Esophagus squamous epithelium (tissue), 5 donors: Measurements from ENCODE around the gene GOT2. TPM values are rescaled to one million over a fixed set of nuclear protein-coding genes. Genes with fewer than 3 reads are reported as not detected.

ENCODE experiments used
- DNase-seq: peaks from one replicate; lab custom pipeline; 2025; lab: John Stamatoyannopoulos, UW
- H3K27ac ChIP-seq, 4 donors: fragments of 200-600 bp; sonication (generic); one replicate each; pipeline ENCODE4 v1.5.1; 2016 to 2019; ENCODE audit warnings: mild to moderate bottlenecking in 1 of 4
- H3K27me3 ChIP-seq, 4 donors: fragments of 200-600 bp; sonication (generic); 1 replicate in 3 of 4; 2 replicates in 1 of 4; pipeline versions ENCODE4 v1.5.1 to v1.6.0; 2017 to 2021; ENCODE audit warnings: antibody characterized with exemption in 1 of 4
- H3K36me3 ChIP-seq, 3 donors: fragments of 200-600 bp; sonication (generic); one replicate each; pipeline ENCODE4 v1.5.1; 2016 to 2019
- H3K4me1 ChIP-seq, 3 donors: fragments of 200-600 bp; sonication (generic); one replicate each; pipeline ENCODE4 v1.5.1; 2017 to 2019
- H3K4me3 ChIP-seq, 4 donors: fragments of 200-600 bp; sonication (generic); 1 replicate in 3 of 4; 2 replicates in 1 of 4; pipeline ENCODE4 v1.5.1; 2016 to 2019; ENCODE audit warnings: mild to moderate bottlenecking in 2 of 4, moderate library complexity in 1 of 4
- H3K9me3 ChIP-seq, 3 donors: fragments of 200-600 bp; sonication (generic); one replicate each; pipeline ENCODE4 v1.5.1; 2016 to 2019
- POLR2A ChIP-seq, 4 donors: fragments of 450-650 bp; IDR thresholded peaks; one replicate each; pipeline ENCODE4 v1.6.1; 2017; ENCODE audit warnings: antibody characterized with exemption in 4 of 4, mild to moderate bottlenecking in 4 of 4, moderate library complexity in 3 of 4
- WGBS, 2 donors: methylation state at CpG; one replicate each; pipeline ENCODE4 v1.1.5; 2018; 5-methylcytosine and 5-hydroxymethylcytosine counted together
- intact Hi-C: fragments of 100-400 bp; cut with DNase I; formaldehyde crosslinking; loops from one replicate; pipeline ENCODE4 v1.15.0; 2022
- total RNA-seq, 4 donors: library from RNA; depleted of rRNA; stranded (reverse); fragments of >200 nt; gene quantifications; one replicate each; pipeline ENCODE4 v1.1.0, GENCODE V29; 2016
- TF ChIP-seq, protein P1 (sequence below), 6 experiments: fragments of 450-650 bp in 4 of 6; fragments of 200-600 bp in 2 of 6; sonication (generic) in 2 of 6; IDR thresholded peaks; one replicate each; pipeline ENCODE4 v1.5.1; 2016 to 2019; ENCODE audit warnings: antibody characterized with exemption in 6 of 6, mild to moderate bottlenecking in 4 of 6, moderate library complexity in 4 of 6
- donor health status: DM: yes; HTN: yes; CAD: no.

Gene GOT2
- total RNA-seq, 4 donors from 2014 or later = 67.5 to 172 (median 110) TPM

DNA sequence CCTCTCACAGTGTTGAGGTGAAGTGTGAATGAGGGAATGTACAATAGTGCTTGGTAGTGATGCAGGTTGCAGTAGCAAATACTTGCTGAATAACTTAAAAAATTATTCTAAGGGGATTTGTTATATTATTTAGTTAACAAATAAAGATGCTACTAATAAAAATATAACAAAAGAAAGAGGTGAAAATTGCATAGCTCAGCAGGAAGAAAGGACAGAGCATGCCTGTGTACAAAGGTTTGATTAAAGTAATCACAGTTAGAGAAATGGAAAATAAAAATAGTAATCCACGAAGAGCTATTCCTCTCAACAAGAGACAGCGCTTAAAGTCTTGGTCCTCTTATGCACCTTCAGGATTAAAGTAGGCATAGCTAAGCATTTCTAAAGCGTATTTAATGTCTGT is 11.0 kb downstream of the GOT2 start:
- whole genome bisulfite sequencing, 2 donors = 30 to 73% methylated on average over 3 of the region's 3 CpGs
- Histone ChIP-seq H3K9me3 (no peaks in the 10 kb centered on the region), H3K36me3 (peaks cover 0 to 94% (median 14%) of the 10 kb centered on the region in 3 donors), H3K27me3 (no peaks in the 10 kb centered on the region), H3K4me3 (no peak overlapping the region), H3K4me1 (no peaks in the 10 kb centered on the region), H3K27ac (no peak overlapping the region)
- TF ChIP-seq, protein P1, sequence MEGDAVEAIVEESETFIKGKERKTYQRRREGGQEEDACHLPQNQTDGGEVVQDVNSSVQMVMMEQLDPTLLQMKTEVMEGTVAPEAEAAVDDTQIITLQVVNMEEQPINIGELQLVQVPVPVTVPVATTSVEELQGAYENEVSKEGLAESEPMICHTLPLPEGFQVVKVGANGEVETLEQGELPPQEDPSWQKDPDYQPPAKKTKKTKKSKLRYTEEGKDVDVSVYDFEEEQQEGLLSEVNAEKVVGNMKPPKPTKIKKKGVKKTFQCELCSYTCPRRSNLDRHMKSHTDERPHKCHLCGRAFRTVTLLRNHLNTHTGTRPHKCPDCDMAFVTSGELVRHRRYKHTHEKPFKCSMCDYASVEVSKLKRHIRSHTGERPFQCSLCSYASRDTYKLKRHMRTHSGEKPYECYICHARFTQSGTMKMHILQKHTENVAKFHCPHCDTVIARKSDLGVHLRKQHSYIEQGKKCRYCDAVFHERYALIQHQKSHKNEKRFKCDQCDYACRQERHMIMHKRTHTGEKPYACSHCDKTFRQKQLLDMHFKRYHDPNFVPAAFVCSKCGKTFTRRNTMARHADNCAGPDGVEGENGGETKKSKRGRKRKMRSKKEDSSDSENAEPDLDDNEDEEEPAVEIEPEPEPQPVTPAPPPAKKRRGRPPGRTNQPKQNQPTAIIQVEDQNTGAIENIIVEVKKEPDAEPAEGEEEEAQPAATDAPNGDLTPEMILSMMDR (IDR thresholded peaks at IDR 0.05) = no peak
- TF ChIP-seq POLR2A (IDR thresholded peaks at IDR 0.05) = no peak
- intact Hi-C loops = no loop called here
- no peak for DNase-seq

DNA sequence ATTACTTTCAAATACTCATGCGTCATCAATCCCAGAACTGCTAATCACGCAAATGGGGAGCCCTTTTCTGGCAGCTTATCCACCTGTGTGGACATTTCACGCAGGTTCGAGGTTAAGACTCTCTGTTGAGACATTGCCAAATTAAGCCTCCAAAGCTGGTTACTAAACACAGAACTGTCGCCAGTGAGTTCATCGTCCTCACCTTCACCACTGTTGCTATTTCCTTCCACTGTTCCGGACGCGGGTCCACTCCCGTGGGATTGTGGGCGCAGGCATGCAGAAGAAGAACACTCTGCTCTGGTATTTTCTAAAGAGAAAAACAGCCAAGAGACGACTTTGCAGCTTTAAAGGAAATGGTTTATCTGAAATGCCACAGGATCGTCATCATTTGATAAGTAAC is 16.1 kb downstream of the GOT2 start:
- no peak for DNase-seq
- H3K36me3 ChIP-seq = peaks cover 10 to 100% (median 31%) of the 10 kb centered on the region in 3 donors
- H3K4me3 ChIP-seq = no peak overlapping the region
- TF ChIP-seq, protein P1 (IDR thresholded peaks at IDR 0.05) = no peak
- no peak for TF ChIP-seq POLR2A (IDR thresholded peaks at IDR 0.05)
- 87 to 95% methylated on average over 9 to 13 of the region's 13 CpGs for WGBS, 2 donors
- no peaks in the 10 kb centered on the region for H3K4me1 ChIP-seq
- H3K27ac ChIP-seq = no peak overlapping the region
- intact Hi-C loops = no loop called here
- no peaks in the 10 kb centered on the region for H3K27me3 ChIP-seq
- no peaks in the 10 kb centered on the region for H3K9me3 ChIP-seq

DNA sequence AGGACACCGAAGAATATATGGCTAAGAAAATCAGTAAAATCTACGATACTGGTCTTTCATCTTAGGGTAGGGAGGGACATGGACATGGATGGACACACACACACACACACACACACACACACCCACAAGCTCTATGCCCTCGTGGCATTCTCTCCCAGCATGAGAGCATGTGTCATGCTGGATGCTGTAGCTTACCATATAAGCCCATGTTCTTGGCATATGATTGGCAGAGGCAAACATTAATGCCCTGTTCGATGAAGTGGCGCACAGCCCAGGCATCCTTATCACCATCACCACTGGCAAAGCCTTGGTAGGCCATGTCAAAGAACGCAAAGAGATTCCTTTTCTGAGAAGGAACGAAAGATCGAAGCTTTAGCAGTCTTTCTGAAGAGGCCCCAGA is 17.6 kb downstream of the GOT2 start:
- no peaks in the 10 kb centered on the region for H3K4me1 ChIP-seq
- peaks cover 10 to 100% (median 32%) of the 10 kb centered on the region in 3 donors for H3K36me3 ChIP-seq
- TF ChIP-seq, protein P1 (IDR thresholded peaks at IDR 0.05) = no peak
- no peak for TF ChIP-seq POLR2A (IDR thresholded peaks at IDR 0.05)
- intact Hi-C loops = no loop called here
- H3K9me3 ChIP-seq = no peaks in the 10 kb centered on the region
- H3K4me3 ChIP-seq = no peak overlapping the region
- no peak for DNase-seq
- H3K27ac ChIP-seq = no peak overlapping the region
- no peaks in the 10 kb centered on the region for H3K27me3 ChIP-seq
- WGBS, 2 donors = 73 to 84% methylated on average over 8 of the region's 8 CpGs

DNA sequence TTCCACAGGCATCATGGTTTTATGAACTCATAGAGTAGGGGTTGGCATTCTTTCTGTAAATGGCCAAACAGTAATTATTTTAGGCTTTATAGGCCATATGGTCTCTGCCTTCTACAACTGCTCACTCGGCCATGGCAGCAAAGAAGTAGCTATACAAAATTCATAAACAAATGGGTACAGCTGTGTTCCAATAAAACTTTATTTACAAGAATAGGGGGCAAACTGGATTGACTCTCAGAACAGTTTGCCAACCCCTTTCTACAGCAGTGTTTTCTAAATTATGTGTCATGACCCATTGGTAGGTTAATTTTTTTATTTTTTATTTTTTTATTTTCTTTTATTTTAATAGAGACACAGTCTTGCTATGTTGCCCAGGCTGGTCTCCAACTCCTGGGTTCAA is 20.4 kb downstream of the GOT2 start:
- no peaks in the 10 kb centered on the region for H3K4me1 ChIP-seq
- WGBS, 2 donors = 82% methylated on average over 1 of the region's 1 CpG
- no peak for DNase-seq
- intact Hi-C loops = no loop called here
- H3K4me3 ChIP-seq = no peak overlapping the region
- H3K27ac ChIP-seq = no peak overlapping the region
- no peak for TF ChIP-seq POLR2A (IDR thresholded peaks at IDR 0.05)
- TF ChIP-seq, protein P1 (IDR thresholded peaks at IDR 0.05) = no peak
- no peaks in the 10 kb centered on the region for H3K27me3 ChIP-seq
- H3K9me3 ChIP-seq = no peaks in the 10 kb centered on the region
- peaks cover 10 to 99% (median 27%) of the 10 kb centered on the region in 3 donors for H3K36me3 ChIP-seq

DNA sequence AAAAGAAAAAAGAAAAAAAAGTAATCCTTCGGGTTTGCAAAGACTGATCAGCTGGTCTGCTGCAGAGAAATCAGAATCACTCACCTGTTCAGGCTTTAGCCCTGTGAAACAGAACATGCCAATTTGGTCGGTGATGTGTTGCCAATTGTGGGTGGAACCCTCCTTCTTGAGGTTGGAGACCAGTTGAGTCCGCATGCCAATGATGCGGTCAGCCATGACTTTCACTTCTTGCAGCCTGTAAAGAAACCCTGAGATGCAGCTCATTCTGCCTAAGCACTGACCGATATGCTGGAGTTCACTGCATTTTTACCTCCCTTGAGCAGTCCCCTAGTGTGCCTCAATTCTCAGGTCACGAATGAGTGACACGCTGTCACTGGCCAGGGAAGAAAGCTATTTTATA is 24.8 kb downstream of the GOT2 start:
- peaks cover 0 to 88% (median 22%) of the 10 kb centered on the region in 3 donors for H3K36me3 ChIP-seq

More for the DNA sequence above, 24.8 kb downstream of the GOT2 start:
- DNase-seq = no peak
- intact Hi-C loops = no loop called here
- no peak overlapping the region for H3K4me3 ChIP-seq
- H3K27me3 ChIP-seq = no peaks in the 10 kb centered on the region
- WGBS, 2 donors = 88 to 94% methylated on average over 7 of the region's 7 CpGs
- H3K27ac ChIP-seq = no peak overlapping the region
- H3K9me3 ChIP-seq = no peaks in the 10 kb centered on the region
- TF ChIP-seq POLR2A (IDR thresholded peaks at IDR 0.05) = no peak
- TF ChIP-seq, protein P1 (IDR thresholded peaks at IDR 0.05) = no peak
- H3K4me1 ChIP-seq = no peaks in the 10 kb centered on the region
